Epithelial cell of proximal tubule (primary cell): ENCODE measurements around the gene KCNJ2. TPM values are rescaled to one million over a fixed set of nuclear protein-coding genes. Genes with fewer than 3 reads are reported as not detected.

Experiments
- DNase-seq: peaks from one replicate; pipeline ENCODE4 v3.0.0-alpha.2; 2011; ENCODE audit warnings: low read depth
- H3K4me3 ChIP-seq: 2 replicates; pipeline ENCODE4 v1.5.1; 2011; ENCODE audit warnings: low read depth, mild to moderate bottlenecking, low read length
- CTCF ChIP-seq: conservative IDR thresholded peaks from 2 replicates; pipeline ENCODE4 v1.5.1; 2012; ENCODE audit warnings: low read depth, mild to moderate bottlenecking, low read length
- total RNA-seq: library from RNA; depleted of rRNA; stranded (reverse); fragments of >200 nt; gene quantifications from 2 replicates; pipeline ENCODE4 v1.2.3, GENCODE V29; 2015

KCNJ2 gene
- 0.22 and 0.29 TPM in 2 replicates for total RNA-seq

- peak; percentile 1 for TF ChIP-seq CTCF
- DNase-seq = no peak
- peak within 1 kb of the TSS; percentile 68 for H3K4me3 ChIP-seq
Measured at GRCh38 chr17:70168977-70169708, at the start of gene KCNJ2. KCNJ2 (plus strand) TSS chr17:70169532; CDS start chr17:70175040, 5,508 bp downstream.

- H3K4me3 ChIP-seq = no peak overlapping the region
- DNase-seq = no peak
- no peak for TF ChIP-seq CTCF
Measured at GRCh38 chr17:70119545-70119944, 49.8 kb upstream of the KCNJ2 start.

- no peak for TF ChIP-seq CTCF
- H3K4me3 ChIP-seq = no peak overlapping the region
- no peak for DNase-seq
Measured at GRCh38 chr17:70119983-70120382, 49.3 kb upstream of the KCNJ2 start.

GRCh38 chr17:70120425-70120824 lies 48.9 kb upstream of the KCNJ2 start:
- no peak for TF ChIP-seq CTCF
- no peak overlapping the region for H3K4me3 ChIP-seq
- DNase-seq = no peak

GRCh38 chr17:70121126-70121525 lies 48.2 kb upstream of the KCNJ2 start:
- no peak for DNase-seq
- no peak overlapping the region for H3K4me3 ChIP-seq
- TF ChIP-seq CTCF = no peak

GRCh38 chr17:70123193-70123592 lies 46.1 kb upstream of the KCNJ2 start:
- no peak for TF ChIP-seq CTCF

GRCh38 chr17:70124723-70125122 lies 44.6 kb upstream of the KCNJ2 start:
- DNase-seq = no peak
- H3K4me3 ChIP-seq = no peak overlapping the region
- TF ChIP-seq CTCF = no peak

More at GRCh38 chr17:70123193-70123592, 46.1 kb upstream of the KCNJ2 start:
- H3K4me3 ChIP-seq = no peak overlapping the region
- DNase-seq = no peak
